ENCODE measurements around the gene TMEM125.

DNA sequence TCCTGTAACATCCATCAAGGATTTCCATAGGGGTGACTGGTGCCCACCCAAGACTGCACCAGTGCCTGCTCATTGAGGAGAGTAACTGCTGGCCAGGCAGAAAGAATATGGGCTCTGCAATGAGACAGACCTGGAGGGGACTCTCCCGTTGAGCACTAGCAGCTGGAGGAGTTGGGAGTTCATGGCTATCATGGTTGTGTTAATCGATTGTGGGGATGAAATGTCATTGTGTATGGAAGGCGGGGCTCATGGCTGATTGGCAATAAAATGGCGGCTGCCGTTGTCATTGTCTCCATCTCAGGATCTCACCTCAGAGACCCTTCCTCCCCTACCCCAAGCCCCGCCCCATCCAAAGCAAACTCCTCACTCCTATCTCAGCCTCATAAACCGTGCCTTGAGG is 3.9 kb downstream of the TMEM125 start:
- TF ChIP-seq, protein P1, sequence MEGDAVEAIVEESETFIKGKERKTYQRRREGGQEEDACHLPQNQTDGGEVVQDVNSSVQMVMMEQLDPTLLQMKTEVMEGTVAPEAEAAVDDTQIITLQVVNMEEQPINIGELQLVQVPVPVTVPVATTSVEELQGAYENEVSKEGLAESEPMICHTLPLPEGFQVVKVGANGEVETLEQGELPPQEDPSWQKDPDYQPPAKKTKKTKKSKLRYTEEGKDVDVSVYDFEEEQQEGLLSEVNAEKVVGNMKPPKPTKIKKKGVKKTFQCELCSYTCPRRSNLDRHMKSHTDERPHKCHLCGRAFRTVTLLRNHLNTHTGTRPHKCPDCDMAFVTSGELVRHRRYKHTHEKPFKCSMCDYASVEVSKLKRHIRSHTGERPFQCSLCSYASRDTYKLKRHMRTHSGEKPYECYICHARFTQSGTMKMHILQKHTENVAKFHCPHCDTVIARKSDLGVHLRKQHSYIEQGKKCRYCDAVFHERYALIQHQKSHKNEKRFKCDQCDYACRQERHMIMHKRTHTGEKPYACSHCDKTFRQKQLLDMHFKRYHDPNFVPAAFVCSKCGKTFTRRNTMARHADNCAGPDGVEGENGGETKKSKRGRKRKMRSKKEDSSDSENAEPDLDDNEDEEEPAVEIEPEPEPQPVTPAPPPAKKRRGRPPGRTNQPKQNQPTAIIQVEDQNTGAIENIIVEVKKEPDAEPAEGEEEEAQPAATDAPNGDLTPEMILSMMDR (IDR thresholded peaks at IDR 0.05) = no peak
- no peak for TF ChIP-seq POLR2AphosphoS5 (IDR thresholded peaks at IDR 0.05)
- no peak for TF ChIP-seq POLR2A (IDR thresholded peaks at IDR 0.05)
- TF ChIP-seq EP300 (IDR thresholded peaks at IDR 0.05) = no peak
